HPDE6-E6E7 (cell line): ENCODE measurements around the gene MAPKAPK2.

Source experiments
- DNase-seq: peaks from one replicate; pipeline ENCODE4 v3.0.0; 2011; ENCODE audit warnings: missing footprints; ENCODE audit errors: extremely low spot score

The MAPKAPK2 gene

DNA sequence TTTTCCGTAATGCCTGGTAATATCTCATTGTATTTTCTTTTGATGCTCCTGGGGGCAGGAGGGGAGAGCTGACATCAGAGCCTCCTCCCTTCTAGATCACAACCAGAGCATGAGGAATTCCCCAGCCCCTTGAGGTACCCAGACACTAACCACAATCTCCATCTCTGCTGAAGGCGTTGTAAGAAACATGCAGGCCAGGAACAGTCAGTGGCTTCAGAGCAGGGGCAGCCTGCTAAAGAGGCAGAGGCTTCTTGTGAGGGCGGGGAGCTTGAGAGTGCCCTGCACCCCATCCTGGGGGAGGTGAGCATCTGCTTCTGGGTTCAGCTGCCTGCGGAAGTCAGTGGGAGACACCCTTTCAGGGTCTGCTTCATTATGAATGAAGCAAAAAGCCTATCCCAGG, 19.0 kb downstream of the MAPKAPK2 start:
- DNase-seq: no peak

DNA sequence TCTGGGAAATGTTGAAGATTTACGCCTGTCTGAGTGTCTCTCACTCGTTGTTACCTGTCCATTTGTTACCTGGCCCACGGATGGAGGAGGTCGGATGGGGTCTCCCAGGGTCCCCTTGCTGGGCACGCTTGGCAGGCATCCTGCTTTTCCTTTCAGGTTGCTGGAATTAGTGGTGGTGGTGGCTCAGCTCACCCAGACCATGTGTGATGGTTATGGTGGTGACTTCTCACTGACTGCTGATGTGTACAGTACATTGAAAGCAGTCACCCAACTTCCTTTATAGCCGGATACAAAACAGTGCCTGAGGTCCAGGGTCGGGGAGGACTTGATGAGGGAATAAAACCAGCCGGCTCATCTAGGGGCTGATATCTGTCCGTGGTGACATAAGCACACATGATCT, 19.5 kb downstream of the MAPKAPK2 start:
- DNase-seq: no peak

DNA sequence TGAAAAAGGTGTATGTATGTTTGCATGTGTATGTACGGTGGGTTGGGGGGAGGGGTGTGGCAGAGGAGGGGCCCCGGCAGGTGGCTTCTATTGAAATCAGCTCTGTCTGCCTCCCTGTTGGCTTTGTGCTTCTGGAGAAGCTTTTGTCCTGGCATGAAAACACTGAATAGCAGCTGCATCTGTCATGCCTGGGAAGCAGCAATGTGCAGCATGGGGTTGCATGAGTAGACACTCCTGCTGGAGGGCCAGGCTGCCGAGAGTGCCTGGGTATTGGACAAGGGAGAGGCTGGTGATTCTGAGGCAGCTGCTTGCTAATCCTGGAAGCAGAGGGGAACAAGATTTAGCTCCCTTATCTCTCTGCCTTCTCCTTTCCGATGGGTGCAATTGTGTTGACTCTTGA, 20.5 kb downstream of the MAPKAPK2 start:
- DNase-seq: no peak

DNA sequence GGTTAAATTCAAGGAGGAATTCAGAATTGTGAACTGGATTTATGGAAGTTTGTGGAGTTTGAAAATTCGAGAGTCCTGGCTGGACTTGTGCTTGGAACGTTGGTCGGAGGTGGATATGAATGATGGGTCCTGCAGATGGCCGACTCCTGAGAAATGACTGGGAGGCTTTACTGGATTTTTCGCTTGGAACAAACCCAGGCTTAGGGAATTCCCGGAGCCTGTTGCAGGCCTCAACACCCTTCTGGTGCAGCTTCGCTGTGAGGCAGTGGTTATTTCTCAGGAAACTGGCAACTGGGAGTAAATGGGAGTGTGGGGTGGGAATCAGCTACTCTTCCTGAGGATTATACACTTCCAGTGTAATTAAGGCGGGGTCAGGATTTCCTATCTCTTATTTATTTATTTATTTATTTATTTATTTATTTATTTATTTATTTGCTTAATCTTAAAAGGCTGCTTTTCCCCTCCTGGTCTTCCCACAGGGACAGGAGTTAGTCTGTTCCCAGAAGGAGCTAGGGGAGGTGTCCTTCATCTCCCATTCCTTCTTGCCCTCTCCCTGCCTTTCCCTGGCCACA, 21.1 kb downstream of the MAPKAPK2 start:
- no peak for DNase-seq

DNA sequence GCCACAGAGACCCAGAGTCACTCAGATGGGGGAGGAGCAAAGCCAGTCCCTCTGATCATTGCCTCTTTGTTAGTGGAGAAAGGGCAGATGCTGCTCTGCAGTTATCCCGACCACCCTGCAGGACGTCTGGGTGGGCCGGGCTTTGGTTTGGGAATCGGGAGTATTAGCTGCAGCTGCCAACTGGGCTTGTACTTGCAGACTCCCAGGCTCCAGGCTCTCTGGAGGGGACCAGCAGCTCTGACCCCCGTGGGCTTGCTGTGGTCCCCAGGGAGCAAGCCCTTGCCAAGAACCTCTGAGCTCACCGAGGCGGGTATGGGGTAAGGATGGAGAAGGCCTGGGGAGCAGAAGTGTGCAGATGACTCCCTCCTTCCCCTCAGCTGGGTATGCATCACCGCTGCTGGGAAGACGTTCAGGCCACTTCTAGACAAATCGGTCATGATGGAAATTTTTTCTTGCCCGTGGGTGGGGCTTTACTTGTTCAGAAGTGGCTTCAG, 21.6 kb downstream of the MAPKAPK2 start:
- no peak for DNase-seq

DNA sequence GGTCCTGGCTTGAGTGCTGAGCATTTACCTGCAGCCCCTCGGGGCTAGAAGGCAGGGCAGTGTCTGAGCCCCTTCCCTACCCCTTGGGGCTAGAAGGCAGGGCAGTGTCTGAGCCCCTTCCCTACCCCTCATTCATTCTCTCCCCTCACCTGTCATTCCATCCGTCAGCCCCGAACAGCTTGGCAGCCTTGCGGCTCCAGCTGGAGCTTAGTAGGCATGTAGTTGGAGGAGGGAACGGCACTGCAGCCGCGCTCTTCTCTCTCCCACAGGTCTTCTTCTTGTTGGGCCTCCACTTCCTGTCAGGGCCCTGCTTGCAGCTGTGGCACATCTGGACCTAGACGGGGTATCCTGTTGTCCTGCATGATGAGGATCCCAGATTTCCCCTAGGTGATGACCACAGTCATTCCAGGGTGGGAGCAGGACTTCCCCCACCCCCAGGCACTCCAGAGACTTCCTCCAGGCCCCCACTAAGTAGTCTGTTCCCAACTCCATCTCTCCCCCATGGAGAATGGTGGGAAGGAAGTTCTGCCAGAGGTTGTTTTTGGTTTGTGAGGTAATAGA, 22.2 kb downstream of the MAPKAPK2 start:
- no peak for DNase-seq

DNA sequence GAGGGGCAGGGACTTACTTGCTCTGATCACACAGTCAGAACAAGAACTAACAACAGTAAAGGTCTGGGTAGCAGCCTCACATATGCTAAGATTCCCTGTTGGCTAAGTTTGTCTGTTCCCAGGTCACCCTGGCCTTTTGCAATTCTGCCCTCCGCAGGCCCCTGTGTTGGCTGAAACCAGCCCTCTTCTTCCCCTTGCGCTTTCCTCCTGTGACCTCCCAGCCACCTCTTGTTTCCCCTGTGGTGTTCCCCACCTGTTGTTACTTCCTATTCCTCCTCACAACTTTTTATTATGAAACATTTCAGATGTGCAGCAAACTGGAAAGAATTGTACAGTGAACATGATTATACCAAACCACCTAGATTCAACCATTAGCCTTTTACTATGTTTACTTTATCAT, 23.4 kb downstream of the MAPKAPK2 start:
- no peak for DNase-seq

DNA sequence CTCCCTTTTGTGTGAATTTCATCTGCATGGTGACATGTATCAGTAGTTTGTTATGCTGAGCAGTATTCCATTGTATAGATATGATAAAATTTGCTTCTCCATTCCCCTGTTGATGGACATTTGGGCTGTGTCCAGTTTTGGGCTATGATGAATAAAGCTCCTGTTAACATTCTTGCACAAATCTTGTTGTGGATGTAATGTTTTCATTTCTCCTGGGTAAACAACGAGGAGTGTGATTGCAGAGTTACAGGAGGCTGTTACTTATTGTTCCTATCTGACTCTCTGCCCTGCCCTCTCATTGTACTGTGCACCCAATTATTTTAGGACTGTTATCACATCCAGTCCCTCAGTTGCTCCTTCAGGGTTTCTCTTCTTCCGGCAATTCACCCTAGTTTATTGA, 24.2 kb downstream of the MAPKAPK2 start:
- no peak for DNase-seq

DNA sequence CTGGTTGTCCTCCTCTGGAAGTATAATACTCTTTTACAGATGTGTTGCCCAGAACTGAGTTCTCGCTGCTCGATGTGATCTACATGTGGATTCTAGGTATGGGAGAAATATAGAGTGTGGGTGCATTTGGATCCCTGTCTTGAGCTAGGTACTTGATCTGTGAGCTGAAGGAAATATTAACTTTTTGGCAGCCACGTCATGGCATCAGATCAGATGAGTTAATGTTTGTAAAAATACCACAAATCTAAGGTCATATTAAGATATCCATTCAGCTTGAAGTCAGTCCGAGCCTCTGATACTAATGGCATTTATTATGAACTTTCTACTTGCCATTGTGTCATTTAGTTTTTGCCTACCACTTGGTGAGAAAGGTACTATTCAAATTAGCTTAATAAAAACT, 24.6 kb downstream of the MAPKAPK2 start:
- DNase-seq: no peak

DNA sequence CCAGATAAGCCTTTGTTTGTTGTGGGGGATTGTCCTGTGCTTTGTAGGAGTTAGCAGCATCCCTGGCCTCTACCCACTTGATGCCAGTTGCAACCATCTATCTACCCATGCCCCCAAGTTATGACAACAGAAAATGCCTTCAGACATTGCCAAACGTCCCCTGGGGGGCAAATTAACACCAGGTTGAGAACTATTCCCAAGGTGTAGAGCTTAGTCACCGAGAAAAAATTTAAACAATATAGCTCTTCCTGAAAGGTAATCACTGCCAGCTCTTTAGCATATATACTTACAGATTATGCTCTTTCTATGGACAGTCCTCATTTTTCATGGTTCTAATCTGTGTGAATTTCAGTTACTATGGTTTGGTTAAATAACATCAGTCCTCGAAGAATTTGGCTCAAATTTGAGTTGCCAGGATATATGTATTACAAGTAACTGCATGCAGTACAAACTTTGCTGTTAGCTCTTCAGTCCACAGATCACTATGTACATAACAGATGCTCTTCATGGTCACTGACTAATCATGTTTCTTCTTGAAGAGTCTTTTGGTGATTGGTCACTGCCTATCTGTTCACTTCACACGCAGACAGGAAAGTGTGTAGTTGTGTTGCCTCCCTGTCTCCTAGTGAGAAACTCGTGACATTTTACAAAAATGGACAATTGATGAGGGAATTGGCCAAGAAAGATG, 25.2 kb downstream of the MAPKAPK2 start:
- DNase-seq: peak; percentile 25

DNA sequence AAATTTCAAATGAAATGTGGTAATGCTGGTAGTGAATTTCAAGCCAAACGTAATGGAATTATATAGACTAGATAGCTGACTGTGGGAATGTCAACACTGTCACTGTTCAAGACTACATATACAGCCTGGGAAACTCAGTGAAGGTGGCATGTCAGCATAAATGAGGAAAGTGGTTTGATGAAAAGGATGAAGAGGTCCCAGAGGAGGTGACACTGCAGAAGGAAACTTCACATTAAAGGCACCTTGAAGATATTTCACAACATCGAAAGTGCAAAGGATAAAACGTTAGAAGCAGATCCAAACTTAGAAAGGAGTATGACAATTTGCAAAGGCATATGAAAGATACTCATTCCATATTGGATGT, 25.7 kb downstream of the MAPKAPK2 start:
- no peak for DNase-seq

DNA sequence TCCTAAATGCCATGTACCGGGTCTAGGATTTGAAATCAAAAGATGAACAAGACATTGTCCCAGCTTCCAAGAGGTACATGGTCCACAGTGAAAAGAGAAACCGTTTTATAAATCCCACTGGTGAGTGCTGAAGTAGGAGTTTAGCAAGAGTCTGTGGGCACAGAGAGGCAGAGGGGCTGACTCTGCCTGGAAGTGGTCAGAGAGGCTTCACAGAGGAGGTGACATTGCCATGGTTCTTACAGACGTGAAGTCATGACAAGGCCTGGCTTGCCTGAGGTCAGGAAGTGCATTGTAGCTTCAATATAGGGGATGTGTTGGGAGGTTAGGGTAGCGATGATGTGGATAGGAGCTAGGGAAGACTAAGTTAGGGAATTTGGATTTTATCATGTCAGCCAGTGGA, 28.4 kb downstream of the MAPKAPK2 start:
- no peak for DNase-seq

DNA sequence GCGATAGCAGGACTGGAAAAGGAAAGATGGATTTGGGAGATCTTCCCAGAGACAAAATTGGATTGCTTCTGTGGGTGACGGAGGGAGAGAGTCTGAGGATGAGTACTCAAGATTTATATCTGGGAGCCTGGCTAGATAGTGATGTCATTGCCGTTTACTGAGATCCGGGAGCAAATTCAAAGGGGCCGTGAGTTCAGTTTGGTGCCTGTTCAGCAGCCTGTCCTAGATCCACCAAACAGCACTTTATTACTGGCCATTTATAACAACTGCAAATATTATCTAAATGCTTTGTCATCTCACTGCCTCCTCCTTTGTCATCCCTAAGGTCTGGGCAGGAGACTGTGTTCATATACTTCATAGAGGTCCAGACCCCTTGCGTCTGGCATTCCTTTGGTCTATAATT, 29.2 kb downstream of the MAPKAPK2 start:
- DNase-seq: no peak

DNA sequence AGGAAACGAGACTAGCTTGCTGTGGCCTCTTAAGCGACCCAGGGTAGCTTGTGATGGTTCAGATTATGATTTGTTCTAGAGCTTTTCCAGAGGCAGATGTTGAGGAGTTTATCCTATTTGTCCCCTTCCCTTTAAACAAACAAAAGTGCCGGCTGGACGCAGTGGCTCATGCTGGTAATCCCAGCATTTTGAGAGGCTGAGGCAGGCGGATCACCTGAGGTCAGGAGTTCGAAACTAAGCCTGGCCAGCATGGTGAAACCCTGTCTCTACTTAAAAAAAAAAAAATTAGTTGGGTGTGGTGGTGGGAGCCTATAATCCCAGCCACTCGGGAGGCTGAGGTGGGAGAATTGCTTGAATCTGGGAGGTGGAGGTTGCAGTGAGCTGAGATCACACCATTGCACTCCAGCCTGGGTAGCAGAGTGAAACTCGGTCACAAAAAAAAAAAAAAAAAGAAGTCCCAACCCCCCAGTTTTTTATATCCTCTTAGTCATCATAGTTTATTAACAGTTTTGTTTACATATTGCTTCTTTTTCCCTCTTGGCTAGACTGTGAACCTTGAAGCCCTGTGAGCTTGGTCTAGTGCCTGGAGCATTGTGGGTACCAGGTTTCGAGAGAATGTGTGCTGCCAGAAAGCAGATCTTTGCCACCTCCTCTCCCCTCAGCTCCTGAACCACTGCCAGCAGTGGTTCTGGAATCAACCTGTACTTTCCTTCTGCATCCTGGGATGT, 29.8 kb downstream of the MAPKAPK2 start:
- no peak for DNase-seq

DNA sequence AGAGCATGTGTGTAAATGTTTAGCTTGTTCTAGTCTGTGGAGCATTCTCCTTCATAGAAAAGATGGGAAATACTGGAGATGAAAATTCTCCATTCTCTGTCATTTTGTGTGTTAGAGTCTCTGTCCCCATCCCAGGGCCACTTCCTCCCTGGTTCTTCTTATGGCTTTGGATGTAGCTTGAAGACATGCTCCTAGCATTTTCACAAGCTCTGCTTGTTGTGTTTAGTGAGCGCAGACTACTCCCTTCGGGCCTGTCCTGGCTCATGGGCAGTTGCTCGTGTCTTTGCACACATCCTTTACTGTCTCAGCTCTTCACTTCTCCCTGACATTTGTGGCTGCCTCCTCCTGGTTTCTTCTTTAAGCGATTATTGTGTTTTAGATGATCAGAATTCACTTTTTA, 30.4 kb downstream of the MAPKAPK2 start:
- DNase-seq: no peak

DNA sequence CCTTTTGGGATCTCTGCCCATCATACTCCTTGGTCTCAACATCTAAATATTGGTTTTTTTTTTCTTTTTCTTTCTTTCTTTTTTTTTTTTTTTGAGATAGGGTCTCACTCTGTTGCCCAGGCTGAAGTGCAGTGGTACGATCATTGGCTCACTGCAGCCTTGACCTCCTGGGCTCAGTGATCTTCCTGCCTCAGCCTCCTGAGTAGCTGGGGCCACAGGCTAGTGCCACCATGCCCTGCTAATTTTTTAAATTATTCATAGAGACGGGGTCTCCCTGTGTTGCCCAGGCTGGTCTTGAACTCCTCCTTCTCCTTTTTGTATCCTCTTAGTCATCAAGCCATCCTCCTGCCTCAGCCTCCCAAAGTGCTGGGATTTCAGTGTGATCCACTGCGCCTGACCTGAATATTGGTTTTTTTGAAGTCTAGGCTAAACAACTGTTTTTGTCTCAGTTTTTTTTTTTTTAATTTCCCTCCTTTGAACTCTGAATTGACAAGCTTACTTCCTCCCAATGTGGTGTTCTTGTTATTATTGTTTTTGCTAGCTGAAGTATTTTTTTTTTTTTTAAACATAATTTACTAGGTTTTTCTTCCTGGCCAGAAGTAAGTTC, 30.9 kb downstream of the MAPKAPK2 start:
- no peak for DNase-seq

DNA sequence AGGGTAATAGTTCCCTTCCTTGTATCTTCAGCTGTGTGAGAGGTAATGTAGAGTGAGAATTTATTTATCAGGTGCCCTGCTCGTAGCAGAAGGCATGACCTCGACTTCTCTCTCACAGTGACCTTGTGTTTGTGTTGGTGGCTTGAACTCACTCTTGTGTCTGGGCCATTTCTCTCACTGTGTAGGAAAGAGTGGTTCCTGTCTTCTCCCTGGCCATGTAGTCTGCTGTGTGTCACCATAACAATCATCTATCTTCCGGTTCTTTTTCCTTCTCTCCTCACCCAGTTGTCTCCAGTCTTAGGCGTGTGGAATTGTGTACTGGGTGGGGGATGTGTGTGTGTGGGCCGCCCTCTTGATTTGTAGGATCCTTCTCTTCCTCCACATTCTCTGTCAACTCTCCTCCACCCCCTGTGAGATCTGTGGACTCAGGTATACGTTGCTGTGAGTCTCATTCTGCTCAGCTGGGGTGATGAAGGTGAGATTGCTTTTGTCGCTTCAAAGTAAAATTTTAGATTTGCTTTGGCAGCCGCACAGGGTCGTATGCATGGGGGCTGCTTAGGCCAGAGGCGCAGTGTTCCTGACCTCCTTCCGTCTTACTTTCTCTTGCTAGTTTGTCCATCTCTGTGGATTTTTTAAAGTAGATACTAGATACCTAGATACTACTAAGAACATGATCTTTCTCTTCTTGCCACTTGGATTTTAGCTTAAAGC, 31.6 kb downstream of the MAPKAPK2 start:
- no peak for DNase-seq

DNA sequence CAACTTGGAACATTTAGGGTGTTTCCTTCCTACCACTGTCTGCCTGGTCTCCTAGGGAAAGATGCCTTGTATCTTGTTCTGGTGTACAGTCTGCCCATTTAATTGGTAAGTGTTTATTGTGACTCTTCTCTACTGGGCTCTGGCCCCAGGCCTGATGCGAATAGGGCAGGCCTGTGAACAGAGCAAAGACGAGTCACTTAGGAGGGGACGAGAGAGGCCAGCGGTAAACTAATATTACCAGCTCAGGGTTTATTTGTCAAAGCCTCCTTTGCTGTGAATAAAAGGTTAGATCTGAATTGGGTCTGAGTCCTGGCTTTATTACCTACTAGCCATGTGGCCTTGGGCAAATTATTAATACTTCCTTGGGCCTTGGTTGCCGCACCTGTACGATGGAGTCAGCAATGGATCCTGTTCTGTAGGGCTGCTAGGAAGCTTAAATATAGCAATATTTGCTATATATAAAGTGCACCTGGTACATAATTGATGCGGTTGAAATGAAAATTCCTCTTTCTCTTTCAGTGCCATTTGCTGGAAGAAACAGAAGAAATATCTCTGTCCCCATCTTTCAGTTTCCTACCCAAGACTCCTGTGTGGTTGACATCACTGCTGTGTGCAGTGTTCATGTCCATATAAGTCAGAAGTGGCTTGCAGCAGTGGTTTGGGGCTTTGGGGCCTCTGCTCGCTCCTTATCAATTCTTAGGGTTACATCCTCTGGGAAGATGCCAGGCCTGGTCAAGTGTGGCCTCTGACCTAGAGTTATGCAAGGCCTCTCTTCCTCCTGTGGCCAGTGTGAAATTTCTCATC, 32.4 kb downstream of the MAPKAPK2 start:
- no peak for DNase-seq

DNA sequence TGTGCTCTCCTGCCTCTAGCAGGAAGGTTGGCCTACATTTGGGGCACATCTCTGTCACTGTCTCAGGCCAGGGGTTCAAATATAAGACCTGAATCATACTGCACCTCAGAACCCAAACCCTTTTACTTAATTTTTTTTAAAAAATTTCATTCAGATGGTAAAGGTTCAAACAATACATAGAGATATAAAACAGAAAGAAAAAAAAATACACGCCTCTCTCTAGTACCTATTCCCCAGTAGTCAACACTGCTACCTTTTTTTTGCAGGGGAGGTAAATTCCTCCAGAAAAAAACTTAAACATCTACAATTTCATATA, 32.9 kb downstream of the MAPKAPK2 start:
- DNase-seq: no peak

DNA sequence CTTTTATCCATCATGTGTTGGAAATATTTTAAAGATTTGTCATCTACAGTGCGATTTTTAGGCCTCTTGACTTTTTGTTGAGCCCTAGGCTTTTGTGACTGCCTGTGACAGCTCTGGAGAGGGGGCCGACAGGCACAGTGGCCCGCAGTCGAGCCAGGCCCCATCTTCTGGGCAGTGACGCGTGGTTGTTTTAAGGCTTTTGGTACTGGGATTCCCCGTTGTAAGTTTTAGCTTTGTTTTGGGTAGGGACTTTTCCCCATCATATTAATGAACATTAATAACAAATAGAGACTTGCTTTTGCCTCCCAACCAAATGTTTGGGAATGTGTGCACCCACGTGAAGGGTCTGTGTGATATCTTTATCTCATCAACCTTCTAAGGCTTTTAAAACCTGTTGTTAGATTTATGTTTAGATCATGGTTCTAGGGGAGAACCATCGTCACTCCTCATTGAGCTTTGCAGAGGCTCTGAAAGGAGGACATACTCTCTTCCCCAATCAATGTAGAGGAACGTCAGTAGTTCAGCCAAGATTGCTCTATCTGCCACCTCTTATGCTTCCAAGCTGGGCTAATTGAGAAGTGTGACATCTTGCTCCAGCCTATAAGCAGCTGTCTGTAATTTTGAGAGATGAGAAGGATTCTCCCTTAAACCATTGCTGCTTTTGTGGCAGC, 34.6 kb downstream of the MAPKAPK2 start:
- no peak for DNase-seq

DNA sequence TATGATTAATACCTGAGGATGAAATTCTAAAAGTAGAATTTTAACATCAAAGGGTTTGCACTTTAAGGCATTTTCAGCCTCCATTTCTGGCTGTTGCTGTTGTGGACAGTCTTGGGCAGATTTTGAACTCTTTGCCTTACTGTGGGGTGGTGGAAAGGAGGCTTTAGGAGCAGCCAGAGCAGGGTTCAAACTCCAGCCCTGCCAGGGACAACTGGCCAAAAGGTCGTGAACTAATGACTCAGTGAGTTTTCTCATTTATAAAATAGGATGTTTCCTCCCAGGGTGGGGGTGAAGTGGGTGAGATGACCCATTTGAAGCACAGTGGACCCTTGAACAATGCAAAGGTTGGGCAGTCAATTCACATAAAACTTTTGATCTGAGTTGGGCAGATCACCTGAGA, 36.7 kb downstream of the MAPKAPK2 start:
- no peak for DNase-seq
